ENCODE measurements around the gene ITGAV.

The ITGAV gene

DNA sequence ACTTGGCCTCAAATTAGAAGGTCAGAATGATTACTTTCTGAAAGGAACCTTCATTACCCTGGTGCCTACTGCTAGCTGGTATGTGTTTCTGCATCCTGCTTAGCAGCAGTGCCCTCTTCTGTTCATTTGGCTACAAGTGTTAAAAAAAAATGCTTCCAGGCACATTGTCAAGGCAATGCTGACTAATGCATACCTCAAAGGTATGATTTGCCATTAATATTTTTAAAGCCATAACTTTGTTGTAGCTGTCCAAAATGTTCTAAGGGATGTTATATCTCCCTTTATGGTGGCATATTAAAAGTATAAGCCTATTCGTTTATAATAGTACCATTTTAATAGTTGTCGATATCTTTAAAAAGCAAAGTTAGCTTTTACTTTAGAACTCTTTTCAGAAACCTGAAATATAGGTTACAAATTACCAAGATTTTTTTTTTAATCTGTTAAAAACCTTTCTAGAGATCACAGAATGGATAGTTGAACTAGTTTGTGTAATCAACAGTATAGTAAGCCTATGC, 52.0 kb downstream of the ITGAV start:
- H3K4me1 ChIP-seq = no peaks in the 10 kb centered on the region
- H3K27ac ChIP-seq = no peak overlapping the region
- H3K36me3 ChIP-seq (ENCODE audit: control insufficient read depth, insufficient read depth, low read length) = no peaks in the 10 kb centered on the region
- H3K27me3 ChIP-seq (ENCODE audit: control insufficient read depth, insufficient read depth, low read length) = no peaks in the 10 kb centered on the region
- no peak overlapping the region for H2AFZ ChIP-seq
- H3K4me2 ChIP-seq (ENCODE audit: low read length) = no peak overlapping the region
- H3K4me3 ChIP-seq (ENCODE audit: low read depth, low read length) = no peak overlapping the region
- TF ChIP-seq, protein P1, sequence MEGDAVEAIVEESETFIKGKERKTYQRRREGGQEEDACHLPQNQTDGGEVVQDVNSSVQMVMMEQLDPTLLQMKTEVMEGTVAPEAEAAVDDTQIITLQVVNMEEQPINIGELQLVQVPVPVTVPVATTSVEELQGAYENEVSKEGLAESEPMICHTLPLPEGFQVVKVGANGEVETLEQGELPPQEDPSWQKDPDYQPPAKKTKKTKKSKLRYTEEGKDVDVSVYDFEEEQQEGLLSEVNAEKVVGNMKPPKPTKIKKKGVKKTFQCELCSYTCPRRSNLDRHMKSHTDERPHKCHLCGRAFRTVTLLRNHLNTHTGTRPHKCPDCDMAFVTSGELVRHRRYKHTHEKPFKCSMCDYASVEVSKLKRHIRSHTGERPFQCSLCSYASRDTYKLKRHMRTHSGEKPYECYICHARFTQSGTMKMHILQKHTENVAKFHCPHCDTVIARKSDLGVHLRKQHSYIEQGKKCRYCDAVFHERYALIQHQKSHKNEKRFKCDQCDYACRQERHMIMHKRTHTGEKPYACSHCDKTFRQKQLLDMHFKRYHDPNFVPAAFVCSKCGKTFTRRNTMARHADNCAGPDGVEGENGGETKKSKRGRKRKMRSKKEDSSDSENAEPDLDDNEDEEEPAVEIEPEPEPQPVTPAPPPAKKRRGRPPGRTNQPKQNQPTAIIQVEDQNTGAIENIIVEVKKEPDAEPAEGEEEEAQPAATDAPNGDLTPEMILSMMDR (IDR thresholded peaks at IDR 0.05) = peak; percentile 80
- H3K9ac ChIP-seq = no peak overlapping the region
- H3K9me3 ChIP-seq (ENCODE audit: control insufficient read depth, low read length) = no peaks in the 10 kb centered on the region
- no peaks in the 10 kb centered on the region for H3K79me2 ChIP-seq

DNA sequence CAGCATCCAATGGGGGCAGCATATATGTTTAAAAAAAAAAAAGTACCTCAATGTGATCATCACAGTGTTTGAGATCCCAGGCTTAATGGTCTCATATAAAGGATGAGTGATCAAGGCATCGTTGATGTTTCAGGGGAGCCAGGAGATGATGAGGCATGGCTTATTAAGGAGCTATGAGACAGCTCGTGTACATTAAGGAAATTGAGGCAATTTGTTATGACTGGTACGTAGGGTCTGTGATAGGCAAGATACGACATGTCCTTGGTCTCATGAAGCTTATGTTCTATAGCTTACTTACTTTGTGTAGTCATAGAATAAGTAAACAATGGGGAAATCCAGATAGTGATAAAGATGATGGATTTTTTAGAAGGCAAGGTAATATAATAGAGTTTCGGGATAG, 54.9 kb downstream of the ITGAV start:
- H3K36me3 ChIP-seq (ENCODE audit: control insufficient read depth, insufficient read depth, low read length) = no peaks in the 10 kb centered on the region
- H3K27me3 ChIP-seq (ENCODE audit: control insufficient read depth, insufficient read depth, low read length) = no peaks in the 10 kb centered on the region
- no peak overlapping the region for H2AFZ ChIP-seq

DNA sequence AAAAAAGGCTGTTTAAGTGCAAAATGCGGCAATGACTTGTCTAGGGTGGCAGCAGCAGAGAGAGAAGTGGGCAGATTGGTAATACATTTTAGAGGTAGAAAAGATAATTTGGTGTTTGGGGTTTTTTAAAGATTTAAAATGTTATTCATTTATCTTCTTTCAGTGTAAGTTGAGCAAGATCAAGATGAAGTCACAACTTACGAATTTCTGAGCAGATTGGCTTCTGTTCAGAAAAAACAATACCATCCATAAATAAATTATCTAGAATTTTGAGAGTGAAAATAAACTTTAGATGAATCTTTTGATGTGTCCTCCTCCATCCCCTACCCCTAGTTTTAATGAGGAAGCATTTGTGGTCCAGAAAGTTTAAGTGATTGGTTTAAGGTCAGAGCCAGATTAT, 56.1 kb downstream of the ITGAV start:
- no peak overlapping the region for H3K4me2 ChIP-seq (ENCODE audit: low read length)
- no peak overlapping the region for H2AFZ ChIP-seq
- H3K9ac ChIP-seq = no peak overlapping the region
- TF ChIP-seq, protein P1 (IDR thresholded peaks at IDR 0.05) = no peak
- no peaks in the 10 kb centered on the region for H3K27me3 ChIP-seq (ENCODE audit: control insufficient read depth, insufficient read depth, low read length)
- H3K79me2 ChIP-seq = no peaks in the 10 kb centered on the region
- no peaks in the 10 kb centered on the region for H3K36me3 ChIP-seq (ENCODE audit: control insufficient read depth, insufficient read depth, low read length)
- no peak overlapping the region for H3K27ac ChIP-seq
- H3K4me1 ChIP-seq = no peaks in the 10 kb centered on the region
- no peak overlapping the region for H3K4me3 ChIP-seq (ENCODE audit: low read depth, low read length)
- H3K9me3 ChIP-seq (ENCODE audit: control insufficient read depth, low read length) = no peaks in the 10 kb centered on the region

More for the DNA sequence above, 54.9 kb downstream of the ITGAV start:
- Histone ChIP-seq H3K9ac (no peak overlapping the region), H3K9me3 (ENCODE audit: control insufficient read depth, low read length) (no peaks in the 10 kb centered on the region), H3K4me3 (ENCODE audit: low read depth, low read length) (no peak overlapping the region), H3K27ac (no peak overlapping the region), H3K4me1 (no peaks in the 10 kb centered on the region), H3K79me2 (no peaks in the 10 kb centered on the region), H3K4me2 (ENCODE audit: low read length) (no peak overlapping the region)
- TF ChIP-seq, protein P1 (IDR thresholded peaks at IDR 0.05) = no peak

DNA sequence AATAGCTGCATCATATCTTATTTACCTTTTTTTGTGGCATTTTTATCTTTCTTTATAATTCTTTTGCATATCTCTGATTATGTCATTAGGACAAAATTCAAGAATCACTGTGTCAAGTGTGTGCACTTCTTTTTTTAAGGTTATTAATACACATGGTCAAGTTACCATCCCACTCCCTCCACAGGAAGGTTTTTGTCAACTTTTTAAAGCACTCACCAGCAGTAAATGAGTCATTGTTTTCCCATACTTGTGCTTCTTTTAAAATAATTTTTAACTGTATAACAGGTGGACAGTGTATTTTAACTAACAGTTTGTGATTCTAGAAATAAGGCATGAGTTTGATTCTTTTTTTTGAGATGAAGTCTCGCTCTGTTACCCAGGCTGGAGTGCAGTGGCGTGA, 58.3 kb downstream of the ITGAV start:
- H3K4me1 ChIP-seq = no peaks in the 10 kb centered on the region
- no peak overlapping the region for H3K4me3 ChIP-seq (ENCODE audit: low read depth, low read length)
- no peak overlapping the region for H3K9ac ChIP-seq
- no peak overlapping the region for H2AFZ ChIP-seq
- H3K36me3 ChIP-seq (ENCODE audit: control insufficient read depth, insufficient read depth, low read length) = no peaks in the 10 kb centered on the region
- no peak overlapping the region for H3K4me2 ChIP-seq (ENCODE audit: low read length)
- no peaks in the 10 kb centered on the region for H3K9me3 ChIP-seq (ENCODE audit: control insufficient read depth, low read length)
- no peak overlapping the region for H3K27ac ChIP-seq
- no peaks in the 10 kb centered on the region for H3K79me2 ChIP-seq
- H3K27me3 ChIP-seq (ENCODE audit: control insufficient read depth, insufficient read depth, low read length) = no peaks in the 10 kb centered on the region
- TF ChIP-seq, protein P1 (IDR thresholded peaks at IDR 0.05) = no peak

DNA sequence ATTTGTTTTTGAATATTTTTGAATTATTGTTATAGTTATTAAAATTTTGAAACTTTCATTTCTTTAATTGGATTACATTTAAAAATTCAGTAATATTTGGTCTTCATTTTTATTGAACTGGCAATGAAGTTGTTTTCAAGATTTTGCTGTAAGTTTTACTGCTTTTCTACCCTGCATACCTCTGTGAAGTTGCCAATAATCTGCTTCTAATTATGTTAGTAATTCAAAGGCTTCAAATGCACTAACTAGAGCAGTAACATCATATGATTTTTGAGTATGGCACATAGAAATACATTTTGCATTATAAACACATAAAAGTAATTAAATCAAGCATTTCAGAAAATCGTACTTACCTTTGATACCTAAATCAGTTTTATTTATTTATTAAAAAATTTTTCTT, 63.7 kb downstream of the ITGAV start:
- no peaks in the 10 kb centered on the region for H3K4me1 ChIP-seq
- H3K36me3 ChIP-seq (ENCODE audit: control insufficient read depth, insufficient read depth, low read length) = no peaks in the 10 kb centered on the region
- TF ChIP-seq, protein P1 (IDR thresholded peaks at IDR 0.05) = no peak
- H3K4me3 ChIP-seq (ENCODE audit: low read depth, low read length) = no peak overlapping the region
- H3K9ac ChIP-seq = no peak overlapping the region
- H3K27ac ChIP-seq = no peak overlapping the region
- H3K79me2 ChIP-seq = no peaks in the 10 kb centered on the region
- no peak overlapping the region for H2AFZ ChIP-seq
- H3K27me3 ChIP-seq (ENCODE audit: control insufficient read depth, insufficient read depth, low read length) = no peaks in the 10 kb centered on the region
- no peaks in the 10 kb centered on the region for H3K9me3 ChIP-seq (ENCODE audit: control insufficient read depth, low read length)
- no peak overlapping the region for H3K4me2 ChIP-seq (ENCODE audit: low read length)

Measured in parathyroid adenoma (tissue), 2 donors.